NCI-H2107 treated with DMSO at 0.1 percent for 48 hours (cell line): Measurements from ENCODE around the gene PTPRK.

Experiments
- DNase-seq: peaks from one replicate; lab custom pipeline; 2025; ENCODE audit not compliant: unreplicated experiment; lab: John Stamatoyannopoulos, UW

Gene PTPRK

GRCh38 chr6:128516514-128516898, 3.9 kb downstream of the PTPRK start:
- peak; percentile 67 for DNase-seq

- no peak for DNase-seq
Measured at GRCh38 chr6:128515550-128516513, 4.6 kb downstream of the PTPRK start.

- no peak for DNase-seq
Measured at GRCh38 chr6:128513878-128514277, 6.5 kb downstream of the PTPRK start.

- no peak for DNase-seq
Measured at GRCh38 chr6:128512296-128512695, 8.1 kb downstream of the PTPRK start.

- DNase-seq, result no peak
Measured at GRCh38 chr6:128511506-128511905, 8.9 kb downstream of the PTPRK start.

- DNase-seq, result no peak
Measured at GRCh38 chr6:128509709-128510108, 10.7 kb downstream of the PTPRK start.

- DNase-seq, result no peak
Measured at GRCh38 chr6:128508588-128509296, 11.7 kb downstream of the PTPRK start.

GRCh38 chr6:128507337-128508310, 12.8 kb downstream of the PTPRK start:
- no peak for DNase-seq

- DNase-seq, result no peak
Measured at GRCh38 chr6:128505603-128506002, 14.8 kb downstream of the PTPRK start.

- DNase-seq, result no peak
Measured at GRCh38 chr6:128504003-128504654, 16.3 kb downstream of the PTPRK start.

GRCh38 chr6:128500749-128501600, 19.4 kb downstream of the PTPRK start:
- no peak for DNase-seq

- no peak for DNase-seq
Measured at GRCh38 chr6:128500014-128500413, 20.4 kb downstream of the PTPRK start.

GRCh38 chr6:128499079-128499731, 21.2 kb downstream of the PTPRK start:
- no peak for DNase-seq

GRCh38 chr6:128498234-128498633, 22.2 kb downstream of the PTPRK start:
- no peak for DNase-seq

GRCh38 chr6:128495536-128496333, 24.7 kb downstream of the PTPRK start:
- no peak for DNase-seq

- peak; percentile 54 for DNase-seq
Measured at GRCh38 chr6:128494440-128494839, 26.0 kb downstream of the PTPRK start.

- DNase-seq, result peak; percentile 65
Measured at GRCh38 chr6:128493877-128494276, 26.5 kb downstream of the PTPRK start.

GRCh38 chr6:128492386-128492785, 28.0 kb downstream of the PTPRK start:
- no peak for DNase-seq
